GM21529 (cell line): ENCODE data around the gene NBPF1.
"Not testable (repeated sequence)": the region's sequence is repeated elsewhere in the genome, so short reads cannot be mapped to it uniquely, and the experiment has no call there.

Experiments used
- ATAC-seq: cut with Tn5 transposase; IDR thresholded peaks from one replicate; pipeline ENCODE4 v1.9.1; 2021; ENCODE audit not compliant: unreplicated experiment

The NBPF1 gene

GRCh38 chr1:16623812-16624719, 10.7 kb upstream of the NBPF1 start:
- ATAC-seq: not testable (repeated sequence)

- not testable (repeated sequence) for ATAC-seq
These were observed 10.0 kb upstream of the NBPF1 start for GRCh38 chr1:16623337-16623736.

- not testable (repeated sequence) for ATAC-seq
These were observed 8.4 kb upstream of the NBPF1 start for GRCh38 chr1:16621681-16622315.

GRCh38 chr1:16621300-16621658, 7.9 kb upstream of the NBPF1 start:
- no peak for ATAC-seq

- ATAC-seq: not testable (repeated sequence)
These were observed 6.6 kb upstream of the NBPF1 start for GRCh38 chr1:16619803-16620501.

- no peak for ATAC-seq
These were observed 5.4 kb upstream of the NBPF1 start for GRCh38 chr1:16618719-16619118.

GRCh38 chr1:16617778-16618580, 4.6 kb upstream of the NBPF1 start:
- ATAC-seq: no peak

- ATAC-seq: no peak
These were observed 3.8 kb upstream of the NBPF1 start for GRCh38 chr1:16617114-16617631.

- ATAC-seq: no peak
These were observed 2.2 kb upstream of the NBPF1 start for GRCh38 chr1:16615253-16616252.

- no peak for ATAC-seq
These were observed 1.2 kb upstream of the NBPF1 start for GRCh38 chr1:16614361-16615252.

GRCh38 chr1:16612332-16613172, 812 bp downstream of the NBPF1 start:
- no peak for ATAC-seq

GRCh38 chr1:16611981-16612331, 1.4 kb downstream of the NBPF1 start:
- not testable (repeated sequence) for ATAC-seq

GRCh38 chr1:16611164-16611563, 2.2 kb downstream of the NBPF1 start:
- not testable (repeated sequence) for ATAC-seq

GRCh38 chr1:16610553-16610952, 2.8 kb downstream of the NBPF1 start:
- ATAC-seq: not testable (repeated sequence)

GRCh38 chr1:16609761-16610160, 3.6 kb downstream of the NBPF1 start:
- not testable (repeated sequence) for ATAC-seq

GRCh38 chr1:16608838-16609560, 4.4 kb downstream of the NBPF1 start:
- ATAC-seq: no peak
